RWPE1 (cell line): ENCODE results near the gene HSF5.

ENCODE experiments used
- CTCF ChIA-PET: fragments of 350-600 bp; sonication (Branson Sonifier 250); formaldehyde crosslinking; extraction: SDS; loops from one replicate; lab custom pipeline; 2021; lab: Yijun Ruan, JAX
- POLR2A ChIA-PET: fragments of 400-600 bp; formaldehyde crosslinking; extraction: SDS; loops from one replicate; lab custom pipeline; 2020; ENCODE audit warnings: antibody characterized with exemption; ENCODE audit not compliant: low non-redundant PET; lab: Yijun Ruan, JAX
- DNase-seq: peaks from one replicate; pipeline ENCODE4 v3.0.0; 2012; ENCODE audit warnings: low spot score
- H3K27ac ChIP-seq: fragments of 450-650 bp; 2 replicates; pipeline ENCODE4 v1.5.1; 2017
- CTCF ChIP-seq: fragments of 450-650 bp; conservative IDR thresholded peaks from 2 replicates; pipeline ENCODE4 v1.5.1; 2017; ENCODE audit warnings: low read depth, mild to moderate bottlenecking

Gene HSF5

GRCh38 chr17:58513267-58513964, 25.2 kb upstream of the HSF5 start:
- peak overlapping the region; percentile 76 for H3K27ac ChIP-seq

GRCh38 chr17:58510075-58510474, 21.9 kb upstream of the HSF5 start:
- ChIA-PET POLR2A (no interaction called here), CTCF (no interaction called here)
- no peak for DNase-seq
- TF ChIP-seq CTCF: no peak
- H3K27ac ChIP-seq: no peak overlapping the region

More at GRCh38 chr17:58513267-58513964, 25.2 kb upstream of the HSF5 start:
- no peak for DNase-seq
- ChIA-PET POLR2A (interaction anchor here (0.7 kb wide), 1 partner anchor 59 kb away, joined by 3 read pairs; no protein-coding TSS in a partner anchor), CTCF (no interaction called here)
- no peak for TF ChIP-seq CTCF

GRCh38 chr17:58508341-58509067, 20.3 kb upstream of the HSF5 start:
- CTCF ChIA-PET: no interaction called here
- no peak overlapping the region for H3K27ac ChIP-seq
- POLR2A ChIA-PET: no interaction called here
- TF ChIP-seq CTCF: no peak
- no peak for DNase-seq

DNA sequence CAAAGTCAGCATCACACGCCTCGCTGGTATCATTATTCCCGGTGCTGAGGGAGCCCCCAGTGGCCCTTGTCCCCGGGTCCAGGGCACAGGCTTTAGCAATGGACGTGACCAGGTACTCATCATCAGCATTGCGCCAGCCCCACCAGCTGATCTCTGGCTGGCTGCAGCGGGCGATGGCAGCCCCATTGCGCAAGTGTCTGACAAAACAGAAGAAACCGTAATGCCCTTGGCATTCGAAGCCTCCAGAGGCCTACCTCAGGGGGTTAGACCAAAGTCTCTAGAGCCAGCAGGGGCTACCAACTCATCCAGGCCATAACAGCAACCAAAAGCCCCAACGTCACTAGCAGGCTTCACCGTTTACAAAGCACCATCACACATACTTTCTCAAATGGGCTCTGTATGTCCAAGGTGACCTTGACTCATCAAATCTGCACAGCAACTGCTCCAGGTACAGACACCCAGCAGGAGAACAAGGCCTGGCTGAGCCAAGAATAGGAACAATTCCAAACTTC, 19.0 kb upstream of the HSF5 start:
- ChIA-PET POLR2A (no interaction called here), CTCF (no interaction called here)
- peak overlapping the region; percentile 23; the same call in 1 of the 2 replicates for H3K27ac ChIP-seq
- TF ChIP-seq CTCF: no peak
- no peak for DNase-seq

DNA sequence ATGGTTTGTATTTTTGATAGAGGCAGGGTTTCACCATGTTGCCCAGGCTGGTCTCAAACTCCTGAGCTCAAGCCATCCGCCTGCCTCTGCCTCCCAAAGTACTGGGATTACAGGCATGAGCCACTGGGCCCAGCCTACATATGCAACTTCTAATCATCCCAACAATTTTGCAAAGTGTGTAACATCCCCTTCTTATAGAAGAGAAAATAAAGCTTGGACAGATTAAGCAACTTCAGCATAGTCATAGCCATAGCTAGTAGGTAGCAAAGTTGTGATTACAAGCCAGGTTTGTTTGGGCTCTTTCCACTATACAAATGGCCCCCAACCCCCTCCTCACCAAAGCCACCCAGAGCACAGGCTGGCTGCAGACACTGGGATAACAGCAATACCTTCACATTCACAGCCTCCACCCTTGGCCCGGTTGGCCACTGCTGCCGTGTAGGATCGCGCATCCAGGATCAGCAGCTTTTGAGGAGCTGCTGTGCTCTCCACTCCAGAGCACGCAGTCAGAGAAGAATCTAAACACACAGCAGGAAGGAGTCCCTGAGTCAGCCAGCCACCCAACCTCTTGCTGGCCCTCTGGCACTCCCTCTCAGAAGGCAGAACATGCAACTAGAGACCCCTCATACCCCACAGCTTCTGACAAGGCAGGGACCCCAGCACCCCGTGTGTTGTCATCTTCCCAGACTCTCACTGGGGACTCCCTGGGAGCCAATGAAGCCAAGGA, 18.3 kb upstream of the HSF5 start:
- DNase-seq: no peak
- TF ChIP-seq CTCF: no peak
- ChIA-PET CTCF (interaction anchor here (0.5 kb wide), 1 partner anchor 954 kb away, joined by 4 read pairs; no protein-coding TSS in a partner anchor), POLR2A (interaction anchor here (0.6 kb wide), 1 partner anchor 15 kb away, joined by 3 read pairs; no protein-coding TSS in a partner anchor)
- peak overlapping the region; percentile 23; the same call in 1 of the 2 replicates for H3K27ac ChIP-seq

GRCh38 chr17:58504826-58505351, 16.7 kb upstream of the HSF5 start:
- H3K27ac ChIP-seq: no peak overlapping the region
- no peak for TF ChIP-seq CTCF
- CTCF ChIA-PET: no interaction called here
- POLR2A ChIA-PET: no interaction called here
- no peak for DNase-seq
